SU-DHL-6 (cell line): Measurements from ENCODE around the gene CERK.

Experiments used
- EZH2phosphoT487 ChIP-seq: fragments of 200-600 bp; sonication (generic), shearing (Covaris generic); conservative IDR thresholded peaks from 2 replicates; pipeline ENCODE4 v1.6.1; 2018; ENCODE audit warnings: mild to moderate bottlenecking, antibody characterized with exemption, low read length, moderate library complexity, mixed read lengths
- TF ChIP-seq, protein P1 (sequence below): fragments of 200-600 bp; sonication (generic); IDR thresholded peaks from one replicate; pipeline ENCODE4 v1.5.1; 2017; ENCODE audit warnings: antibody characterized with exemption, mild to moderate bottlenecking, low read length, moderate library complexity; ENCODE audit not compliant: insufficient read depth, poor library complexity, severe bottlenecking

DNA sequence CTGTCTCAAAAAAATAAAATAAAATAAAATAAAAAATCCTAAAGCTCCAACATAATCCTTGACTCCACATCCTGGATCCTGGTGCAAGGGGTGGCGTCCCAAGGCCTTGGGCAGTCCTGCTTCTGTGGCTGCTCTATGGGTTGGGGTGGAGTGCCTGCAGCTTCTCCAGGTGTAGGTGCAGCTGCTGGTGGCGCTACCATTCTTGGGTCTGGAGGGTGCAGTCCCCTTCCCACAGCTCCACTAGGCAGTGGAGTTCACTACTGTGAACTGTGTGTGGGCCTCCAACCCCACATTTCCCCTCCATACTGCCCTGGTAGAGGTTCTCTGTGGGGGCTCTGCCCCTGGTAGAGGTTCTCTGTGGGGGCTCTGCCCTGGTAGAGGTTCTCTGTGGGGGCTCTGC lies 17.5 kb upstream of the CERK start:
- TF ChIP-seq, protein P1, sequence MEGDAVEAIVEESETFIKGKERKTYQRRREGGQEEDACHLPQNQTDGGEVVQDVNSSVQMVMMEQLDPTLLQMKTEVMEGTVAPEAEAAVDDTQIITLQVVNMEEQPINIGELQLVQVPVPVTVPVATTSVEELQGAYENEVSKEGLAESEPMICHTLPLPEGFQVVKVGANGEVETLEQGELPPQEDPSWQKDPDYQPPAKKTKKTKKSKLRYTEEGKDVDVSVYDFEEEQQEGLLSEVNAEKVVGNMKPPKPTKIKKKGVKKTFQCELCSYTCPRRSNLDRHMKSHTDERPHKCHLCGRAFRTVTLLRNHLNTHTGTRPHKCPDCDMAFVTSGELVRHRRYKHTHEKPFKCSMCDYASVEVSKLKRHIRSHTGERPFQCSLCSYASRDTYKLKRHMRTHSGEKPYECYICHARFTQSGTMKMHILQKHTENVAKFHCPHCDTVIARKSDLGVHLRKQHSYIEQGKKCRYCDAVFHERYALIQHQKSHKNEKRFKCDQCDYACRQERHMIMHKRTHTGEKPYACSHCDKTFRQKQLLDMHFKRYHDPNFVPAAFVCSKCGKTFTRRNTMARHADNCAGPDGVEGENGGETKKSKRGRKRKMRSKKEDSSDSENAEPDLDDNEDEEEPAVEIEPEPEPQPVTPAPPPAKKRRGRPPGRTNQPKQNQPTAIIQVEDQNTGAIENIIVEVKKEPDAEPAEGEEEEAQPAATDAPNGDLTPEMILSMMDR: no peak
- TF ChIP-seq EZH2phosphoT487: no peak
